Right atrium auricular region (tissue), 2 donors: ENCODE results near the gene ZNRF4. TPM values are rescaled to one million over a fixed set of nuclear protein-coding genes. Genes with fewer than 3 reads are reported as not detected.

Experiments used
- DNase-seq: peaks from one replicate; pipeline ENCODE4 v3.0.0-alpha.2; 2019; ENCODE audit warnings: low spot score
- H3K27ac ChIP-seq, 2 donors: fragments of 200-600 bp; sonication (generic); 1 replicate in 1 of 2; 2 replicates in 1 of 2; pipeline ENCODE4 v1.5.1; 2016 to 2019
- H3K27me3 ChIP-seq, 2 donors: fragments of 200-600 bp; sonication (generic); one replicate each; pipeline versions ENCODE4 v1.5.1 to v1.6.0; 2017 to 2019
- H3K36me3 ChIP-seq: fragments of 200-600 bp; sonication (generic); one replicate; pipeline ENCODE4 v1.5.1; 2016
- H3K4me1 ChIP-seq, 2 donors: fragments of 200-600 bp; sonication (generic); one replicate each; pipeline versions ENCODE4 v1.5.1 to v1.6.0; 2017 to 2019
- H3K4me3 ChIP-seq, 2 donors: fragments of 200-600 bp; sonication (generic); 1 replicate in 1 of 2; 2 replicates in 1 of 2; pipeline ENCODE4 v1.5.1; 2017 to 2019; ENCODE audit warnings: mild to moderate bottlenecking in 1 of 2, moderate library complexity in 1 of 2
- H3K9me3 ChIP-seq, 2 donors: fragments of 200-600 bp; sonication (generic); one replicate each; pipeline ENCODE4 v1.5.1; 2019
- CTCF ChIP-seq, 2 donors: fragments of 200-600 bp; sonication (generic); IDR thresholded peaks; one replicate each; pipeline ENCODE4 v1.5.1; 2019; ENCODE audit warnings: antibody characterized with exemption in 2 of 2
- total RNA-seq, 2 donors: library from RNA; depleted of rRNA; stranded (reverse); fragments of >200 nt; gene quantifications; one replicate each; pipeline ENCODE4 v1.1.0, GENCODE V29; 2016

Gene ZNRF4
- total RNA-seq, 2 donors from 2014 or later: not detected

GRCh38 chr19:5466072-5466471 lies 10.9 kb downstream of the ZNRF4 start:
- no peak for DNase-seq
- no peak for TF ChIP-seq CTCF (IDR thresholded peaks at IDR 0.05)

GRCh38 chr19:5466814-5467291 lies 11.6 kb downstream of the ZNRF4 start:
- Histone ChIP-seq H3K27ac (no peak overlapping the region), H3K4me1 (peaks cover 0 to 8% of the 10 kb centered on the region in 2 donors), H3K36me3 (no peaks in the 10 kb centered on the region), H3K4me3 (no peak overlapping the region), H3K27me3 (no peaks in the 10 kb centered on the region), H3K9me3 (no peaks in the 10 kb centered on the region)
- no peak for DNase-seq
- TF ChIP-seq CTCF (IDR thresholded peaks at IDR 0.05): no peak

More at GRCh38 chr19:5466072-5466471, 10.9 kb downstream of the ZNRF4 start:
- no peak overlapping the region for H3K4me3 ChIP-seq
- no peak overlapping the region for H3K27ac ChIP-seq
- no peaks in the 10 kb centered on the region for H3K36me3 ChIP-seq
- H3K4me1 ChIP-seq: peaks cover 0 to 8% of the 10 kb centered on the region in 2 donors
- H3K27me3 ChIP-seq: no peaks in the 10 kb centered on the region
- H3K9me3 ChIP-seq: no peaks in the 10 kb centered on the region

GRCh38 chr19:5470264-5470671 lies 15.1 kb downstream of the ZNRF4 start:
- no peaks in the 10 kb centered on the region for H3K27me3 ChIP-seq
- H3K27ac ChIP-seq: no peak overlapping the region
- H3K4me3 ChIP-seq: no peak overlapping the region
- no peaks in the 10 kb centered on the region for H3K9me3 ChIP-seq
- no peaks in the 10 kb centered on the region for H3K36me3 ChIP-seq
- no peak for TF ChIP-seq CTCF (IDR thresholded peaks at IDR 0.05)
- no peak for DNase-seq
- peaks cover 0 to 8% of the 10 kb centered on the region in 2 donors for H3K4me1 ChIP-seq

GRCh38 chr19:5472286-5472685 lies 17.1 kb downstream of the ZNRF4 start:
- H3K27me3 ChIP-seq: no peaks in the 10 kb centered on the region
- TF ChIP-seq CTCF (IDR thresholded peaks at IDR 0.05): no peak

GRCh38 chr19:5473646-5474045 lies 18.4 kb downstream of the ZNRF4 start:
- H3K27ac ChIP-seq: no peak overlapping the region
- H3K36me3 ChIP-seq: no peaks in the 10 kb centered on the region
- no peak for DNase-seq
- H3K4me3 ChIP-seq: no peak overlapping the region
- no peaks in the 10 kb centered on the region for H3K9me3 ChIP-seq
- no peaks in the 10 kb centered on the region for H3K4me1 ChIP-seq
- peaks cover 0 to 4% of the 10 kb centered on the region in 2 donors for H3K27me3 ChIP-seq
- TF ChIP-seq CTCF (IDR thresholded peaks at IDR 0.05): no peak

More at GRCh38 chr19:5472286-5472685, 17.1 kb downstream of the ZNRF4 start:
- no peak overlapping the region for H3K4me3 ChIP-seq
- no peaks in the 10 kb centered on the region for H3K36me3 ChIP-seq
- H3K27ac ChIP-seq: no peak overlapping the region
- no peak for DNase-seq
- H3K9me3 ChIP-seq: no peaks in the 10 kb centered on the region
- peaks cover 0 to 2% of the 10 kb centered on the region in 2 donors for H3K4me1 ChIP-seq
